WTC11 (cell line): ENCODE measurements around the gene F2R. TPM values are rescaled to one million over a fixed set of nuclear protein-coding genes. Genes with fewer than 3 reads are reported as not detected.

Source experiments
- ATAC-seq: fragments of 200-7000 bp; cut with Tn5 transposase; 2 replicates; pipeline ENCODE4 v1.10.0; 2021; ENCODE audit warnings: mild to moderate bottlenecking, moderate library complexity
- CTCF ChIA-PET: fragments of 300-600 bp; sonication (Branson Sonifier 250); formaldehyde crosslinking; loops from one replicate; lab custom pipeline; 2021; ENCODE audit warnings: antibody characterized with exemption; lab: Charles Lee
- POLR2A ChIA-PET: fragments of 350-600 bp; sonication (Branson Sonifier 250); formaldehyde crosslinking; loops from one replicate; lab custom pipeline; 2021; ENCODE audit warnings: antibody characterized with exemption; lab: Charles Lee
- DNase-seq: peaks from one replicate; pipeline ENCODE4 v3.0.0; 2021; ENCODE audit warnings: low spot score
- H3K27ac Mint-ChIP-seq: 2 replicates; pipeline ENCODE4 v1.8.0; 2021; ENCODE audit warnings: mixed read lengths
- H3K27me3 Mint-ChIP-seq: 2 replicates; pipeline ENCODE4 v1.8.0; 2021; ENCODE audit warnings: low read depth, mild to moderate bottlenecking, moderate library complexity, mixed read lengths
- H3K36me3 Mint-ChIP-seq: 2 replicates; pipeline ENCODE4 v1.8.0; 2021; ENCODE audit warnings: mixed read lengths
- H3K4me1 Mint-ChIP-seq: 2 replicates; pipeline ENCODE4 v1.8.0; 2022; ENCODE audit warnings: mixed read lengths
- H3K4me3 Mint-ChIP-seq: 2 replicates; pipeline ENCODE4 v1.8.0; 2021; ENCODE audit warnings: mild to moderate bottlenecking, moderate library complexity, mixed read lengths
- H3K9me3 Mint-ChIP-seq: 2 replicates; pipeline ENCODE4 v1.8.0; 2021; ENCODE audit warnings: mixed read lengths
- AR ChIP-seq: fragments of 250-450 bp; sonication (Bioruptor Pico); IDR thresholded peaks from 2 replicates; pipeline ENCODE4 v1.9.0; 2021; ENCODE audit warnings: mild to moderate bottlenecking
- ATF2 ChIP-seq: sonication (generic); formaldehyde crosslinking; IDR thresholded peaks from 2 replicates; pipeline ENCODE4 v1.8.1; 2022; ENCODE audit warnings: low read depth, missing genetic modification reagents, borderline replicate concordance
- ATF6 ChIP-seq: sonication (generic); formaldehyde crosslinking; IDR thresholded peaks from 2 replicates; pipeline ENCODE4 v1.8.1; 2023; ENCODE audit warnings: mild to moderate bottlenecking, missing genetic modification reagents
- CREM ChIP-seq: sonication (generic); formaldehyde crosslinking; IDR thresholded peaks from 2 replicates; pipeline ENCODE4 v1.8.1; 2022; ENCODE audit warnings: mild to moderate bottlenecking, missing genetic modification reagents, moderate library complexity
- E2F1 ChIP-seq: sonication (generic); formaldehyde crosslinking; IDR thresholded peaks from 2 replicates; pipeline ENCODE4 v1.8.0; 2022; ENCODE audit warnings: mild to moderate bottlenecking, missing genetic modification reagents
- ESRRA ChIP-seq: sonication (generic); formaldehyde crosslinking; IDR thresholded peaks from 2 replicates; pipeline ENCODE4 v1.8.1; 2022; ENCODE audit warnings: mild to moderate bottlenecking, missing genetic modification reagents, borderline replicate concordance
- GABPB1 ChIP-seq: sonication (generic); formaldehyde crosslinking; IDR thresholded peaks from 2 replicates; pipeline ENCODE4 v1.8.1; 2023; ENCODE audit warnings: mild to moderate bottlenecking, missing genetic modification reagents
- GRHL2 ChIP-seq: fragments of 250-450 bp; sonication (Bioruptor Pico); IDR thresholded peaks from 2 replicates; pipeline ENCODE4 v1.8.0; 2022; ENCODE audit warnings: mild to moderate bottlenecking, moderate library complexity; ENCODE audit not compliant: insufficient replicate concordance, severe bottlenecking
- GTF2I ChIP-seq: fragments of 250-450 bp; sonication (Bioruptor Pico); conservative IDR thresholded peaks from 2 replicates; pipeline ENCODE4 v1.4.0; 2021; ENCODE audit warnings: mild to moderate bottlenecking
- JUN ChIP-seq: sonication (generic); formaldehyde crosslinking; IDR thresholded peaks from 2 replicates; pipeline ENCODE4 v1.8.0; 2023; ENCODE audit warnings: mild to moderate bottlenecking, missing genetic modification reagents
- MAX ChIP-seq: sonication (generic); formaldehyde crosslinking; IDR thresholded peaks from 2 replicates; pipeline ENCODE4 v1.8.0; 2022; ENCODE audit warnings: mild to moderate bottlenecking, missing genetic modification reagents
- NR2C2 ChIP-seq: sonication (generic); formaldehyde crosslinking; IDR thresholded peaks from 2 replicates; pipeline ENCODE4 v1.8.0; 2022; ENCODE audit warnings: mild to moderate bottlenecking, missing genetic modification reagents
- SOX15 ChIP-seq: fragments of 250-450 bp; sonication (Bioruptor Pico); IDR thresholded peaks from 2 replicates; pipeline ENCODE4 v1.9.0; 2021; ENCODE audit warnings: mild to moderate bottlenecking
- SP1 ChIP-seq: sonication (generic); formaldehyde crosslinking; conservative IDR thresholded peaks from 2 replicates; pipeline ENCODE4 v1.8.1; 2022; ENCODE audit warnings: missing genetic modification reagents
- TCF7 ChIP-seq: sonication (generic); formaldehyde crosslinking; IDR thresholded peaks from 2 replicates; pipeline ENCODE4 v1.8.0; 2022; ENCODE audit warnings: mild to moderate bottlenecking, low read depth, missing genetic modification reagents, moderate library complexity
- TP53 ChIP-seq: sonication (generic); formaldehyde crosslinking; IDR thresholded peaks from 2 replicates; pipeline ENCODE4 v1.8.1; 2023; ENCODE audit warnings: mild to moderate bottlenecking, missing genetic modification reagents
- USF1 ChIP-seq: sonication (generic); formaldehyde crosslinking; IDR thresholded peaks from 2 replicates; pipeline ENCODE4 v1.8.0; 2022; ENCODE audit warnings: mild to moderate bottlenecking, missing genetic modification reagents
- ZBTB43 ChIP-seq: sonication (generic); formaldehyde crosslinking; IDR thresholded peaks from 2 replicates; pipeline ENCODE4 v1.8.1; 2023; ENCODE audit warnings: mild to moderate bottlenecking, missing genetic modification reagents
- ZNF121 ChIP-seq: sonication (generic); formaldehyde crosslinking; IDR thresholded peaks from 2 replicates; pipeline ENCODE4 v1.8.0; 2023; ENCODE audit warnings: missing genetic modification reagents
- ZNF396 ChIP-seq: fragments of 250-450 bp; sonication (Bioruptor Pico); IDR thresholded peaks from 2 replicates; pipeline ENCODE4 v1.8.0; 2021; ENCODE audit warnings: mild to moderate bottlenecking, moderate library complexity, borderline replicate concordance
- ZNF423 ChIP-seq: fragments of 250-450 bp; sonication (Bioruptor Pico); IDR thresholded peaks from 2 replicates; pipeline ENCODE4 v2.1.2; 2022; ENCODE audit warnings: mild to moderate bottlenecking, moderate library complexity
- ZNF425 ChIP-seq: fragments of 250-450 bp; sonication (Bioruptor Pico); conservative IDR thresholded peaks from 2 replicates; pipeline ENCODE4 v1.9.0; 2021; ENCODE audit warnings: mild to moderate bottlenecking
- ZNF671 ChIP-seq: fragments of 250-450 bp; sonication (Bioruptor Pico); IDR thresholded peaks from 2 replicates; pipeline ENCODE4 v1.8.0; 2021; ENCODE audit warnings: mild to moderate bottlenecking
- total RNA-seq: library from RNA; stranded (reverse); gene quantifications from 3 replicates; pipeline ENCODE4 v1.2.3, GENCODE V29; 2021

The F2R gene
- total RNA-seq, 1 experiment from 2014 or later: 18.4 TPM

- Mint-ChIP-seq H3K4me3 (no peak overlapping the region), H3K27me3 (peaks cover 27% of the 10 kb centered on the region), H3K4me1 (peaks cover 5% of the 10 kb centered on the region; the same call in 1 of the 2 replicates), H3K9me3 (no peaks in the 10 kb centered on the region)
- DNase-seq: no peak
- ATAC-seq: no peak
- POLR2A ChIA-PET: no interaction called here
- no peak for TF ChIP-seq ATF6 (CRISPR knock-in tag)
- no peak for TF ChIP-seq AR (CRISPR knock-in tag)
- TF ChIP-seq SOX15 (CRISPR knock-in tag): no peak
- TF ChIP-seq ATF2: no peak
- no peak for TF ChIP-seq CREM
- TF ChIP-seq NR2C2: no peak
- no peak for TF ChIP-seq GRHL2 (CRISPR knock-in tag)
- TF ChIP-seq ZBTB43 (CRISPR knock-in tag): no peak
- no peak for TF ChIP-seq E2F1 (CRISPR knock-in tag)
- TF ChIP-seq, all 79 proteins: peak for 0
- Mint-ChIP-seq H3K36me3 (no peaks in the 10 kb centered on the region), H3K27ac (no peak overlapping the region)
- CTCF ChIA-PET: no interaction called here
These were observed 4.9 kb upstream of the F2R start for GRCh38 chr5:76710991-76711390.

- Mint-ChIP-seq H3K9me3 (no peaks in the 10 kb centered on the region), H3K27me3 (peaks cover 34% of the 10 kb centered on the region), H3K4me1 (peaks cover 28% of the 10 kb centered on the region), H3K27ac (no peak overlapping the region), H3K36me3 (no peaks in the 10 kb centered on the region), H3K4me3 (peak overlapping the region; percentile 89)
- ATAC-seq (peak; percentile 12; the same call in 1 of the 2 replicates), DNase-seq (peak; percentile 54)
- ChIA-PET CTCF (interaction anchor here (0.6 to 1.5 kb wide), 4 partner anchors 60 to 311 kb away, joined by 3 to 8 read pairs (median 4); no protein-coding TSS in a partner anchor), POLR2A (no interaction called here)
- no peak for TF ChIP-seq ZNF671 (CRISPR knock-in tag)
- TF ChIP-seq TP53 (CRISPR knock-in tag): 0 out of 2 replicates have a peak, but pooled peaks have one; percentile 19
- TF ChIP-seq JUN (CRISPR knock-in tag): no peak
- no peak for TF ChIP-seq ZNF423
- TF ChIP-seq ESRRA: no peak
- TF ChIP-seq USF1 (CRISPR knock-in tag): no peak
- no peak; the same call in 1 of the 2 replicates for TF ChIP-seq SP1
- TF ChIP-seq SOX15 (CRISPR knock-in tag): no peak
- TF ChIP-seq TCF7 (CRISPR knock-in tag): no peak
- TF ChIP-seq ZNF425 (CRISPR knock-in tag): no peak
- no peak for TF ChIP-seq ZNF396 (CRISPR knock-in tag)
- peak; percentile 46; the same call in 1 of the 2 replicates for TF ChIP-seq MAX
- peak; percentile 61; the same call in 1 of the 2 replicates for TF ChIP-seq ZNF121 (CRISPR knock-in tag)
- TF ChIP-seq GTF2I: peak; percentile 68; the same call in 1 of the 2 replicates
- no peak for TF ChIP-seq GABPB1 (CRISPR knock-in tag)
These were observed 1.0 kb upstream of the F2R start for GRCh38 chr5:76714751-76715485.
